Measurements from ENCODE around the gene SLC6A13.
"Not testable (repeated sequence)": the region's sequence is repeated elsewhere in the genome, so short reads cannot be mapped to it uniquely, and the experiment has no call there.

Gene SLC6A13

GRCh38 chr12:195951-196350 lies 66.7 kb downstream of the SLC6A13 start:
- DNase-seq, result no peak

- no peak for DNase-seq
Measured at GRCh38 chr12:195156-195555, 67.5 kb downstream of the SLC6A13 start.

DNA sequence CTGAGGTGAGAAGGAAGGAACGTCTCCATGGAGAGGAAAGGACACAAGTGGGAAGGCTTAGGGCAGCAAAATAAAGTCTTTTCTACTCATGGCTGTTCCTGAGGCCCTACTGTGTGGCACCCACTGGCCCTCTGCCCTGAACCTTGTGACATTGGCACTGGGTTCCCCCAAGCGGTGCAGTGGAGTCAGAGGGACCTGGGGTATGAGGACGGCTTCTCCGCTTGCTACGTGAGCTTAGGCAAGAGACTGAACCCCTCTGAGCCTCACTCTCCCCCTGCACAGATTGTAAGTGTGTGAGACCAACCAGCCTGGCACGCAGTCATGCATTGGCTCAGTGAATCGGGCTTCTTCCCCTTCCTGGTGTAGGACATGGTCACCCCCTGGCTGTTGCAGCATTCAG lies 68.4 kb downstream of the SLC6A13 start:
- DNase-seq, result no peak

- no peak for DNase-seq
Measured at GRCh38 chr12:193261-193660, 69.4 kb downstream of the SLC6A13 start.

DNA sequence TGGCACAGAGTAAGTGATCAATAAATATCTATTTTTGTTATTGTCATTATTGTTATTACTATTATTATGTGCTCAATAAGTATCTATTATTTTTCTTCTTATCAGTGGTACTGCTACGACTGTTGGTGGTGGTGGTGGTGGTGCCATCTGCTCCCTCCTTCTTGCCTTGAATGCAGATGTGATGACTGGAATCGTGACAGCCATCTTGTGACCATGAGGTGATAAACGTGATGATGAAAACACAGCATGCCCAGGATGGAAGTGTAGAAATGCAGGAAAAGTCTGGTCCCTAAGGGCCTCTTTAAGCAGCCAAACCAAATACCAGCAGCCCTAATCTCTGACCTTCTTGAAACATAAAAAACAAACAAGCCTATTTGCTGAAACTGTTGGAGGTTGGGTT lies 71.1 kb downstream of the SLC6A13 start:
- no peak for DNase-seq

- DNase-seq, result no peak
Measured at GRCh38 chr12:190881-191280, 71.8 kb downstream of the SLC6A13 start.

DNA sequence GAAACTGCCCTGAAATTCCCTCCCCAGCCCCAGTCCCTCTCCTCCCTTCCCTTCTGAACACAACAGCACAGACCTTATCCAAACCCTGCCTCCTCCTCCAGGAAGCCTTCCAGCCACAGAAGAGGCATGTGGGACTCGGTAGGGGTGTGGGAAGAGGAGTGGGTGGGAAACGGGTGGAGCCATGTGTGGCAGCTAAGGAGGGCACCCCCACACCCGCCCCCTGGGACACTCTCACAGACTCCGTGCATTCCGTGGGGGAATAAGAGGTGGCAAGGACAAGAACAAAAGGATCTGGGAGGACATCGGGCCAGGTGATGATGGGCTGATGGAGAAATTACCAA lies 73.0 kb downstream of the SLC6A13 start:
- no peak for DNase-seq

DNA sequence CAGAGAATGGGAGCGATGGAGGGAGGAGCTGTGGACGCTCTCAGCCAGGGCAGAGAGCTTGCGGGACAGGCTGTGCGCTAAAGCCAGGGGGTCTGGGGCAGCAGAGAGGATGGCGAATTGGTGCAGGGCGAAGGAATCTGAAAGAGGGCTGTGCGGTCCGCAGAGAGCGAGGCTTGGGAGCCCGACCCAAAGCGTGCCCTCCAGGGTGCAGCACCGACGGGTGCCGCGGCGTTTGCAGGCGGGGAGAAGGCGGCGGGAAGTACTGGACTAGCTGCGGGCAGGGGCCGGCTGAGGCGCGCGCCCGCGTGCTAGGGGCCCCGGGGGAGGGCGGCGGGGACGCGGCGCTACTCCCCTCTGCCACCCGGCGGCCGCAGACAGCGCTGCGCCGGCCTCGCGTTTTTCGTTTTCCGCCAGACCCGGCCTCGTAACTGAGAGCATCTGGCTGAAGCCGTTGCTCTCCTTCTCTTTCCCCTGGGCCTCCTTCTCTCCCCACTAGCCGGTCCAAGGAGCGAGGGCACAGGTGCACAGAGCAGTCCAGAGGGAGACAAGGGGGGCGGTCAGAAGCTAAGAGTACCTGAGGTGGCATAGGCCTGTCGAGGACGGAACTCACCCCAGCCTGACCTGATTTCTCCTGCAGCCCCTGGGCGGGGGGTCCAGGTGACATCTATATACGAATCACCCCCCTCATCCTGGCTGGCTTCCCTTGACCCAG lies 73.6 kb downstream of the SLC6A13 start:
- no peak for DNase-seq

DNA sequence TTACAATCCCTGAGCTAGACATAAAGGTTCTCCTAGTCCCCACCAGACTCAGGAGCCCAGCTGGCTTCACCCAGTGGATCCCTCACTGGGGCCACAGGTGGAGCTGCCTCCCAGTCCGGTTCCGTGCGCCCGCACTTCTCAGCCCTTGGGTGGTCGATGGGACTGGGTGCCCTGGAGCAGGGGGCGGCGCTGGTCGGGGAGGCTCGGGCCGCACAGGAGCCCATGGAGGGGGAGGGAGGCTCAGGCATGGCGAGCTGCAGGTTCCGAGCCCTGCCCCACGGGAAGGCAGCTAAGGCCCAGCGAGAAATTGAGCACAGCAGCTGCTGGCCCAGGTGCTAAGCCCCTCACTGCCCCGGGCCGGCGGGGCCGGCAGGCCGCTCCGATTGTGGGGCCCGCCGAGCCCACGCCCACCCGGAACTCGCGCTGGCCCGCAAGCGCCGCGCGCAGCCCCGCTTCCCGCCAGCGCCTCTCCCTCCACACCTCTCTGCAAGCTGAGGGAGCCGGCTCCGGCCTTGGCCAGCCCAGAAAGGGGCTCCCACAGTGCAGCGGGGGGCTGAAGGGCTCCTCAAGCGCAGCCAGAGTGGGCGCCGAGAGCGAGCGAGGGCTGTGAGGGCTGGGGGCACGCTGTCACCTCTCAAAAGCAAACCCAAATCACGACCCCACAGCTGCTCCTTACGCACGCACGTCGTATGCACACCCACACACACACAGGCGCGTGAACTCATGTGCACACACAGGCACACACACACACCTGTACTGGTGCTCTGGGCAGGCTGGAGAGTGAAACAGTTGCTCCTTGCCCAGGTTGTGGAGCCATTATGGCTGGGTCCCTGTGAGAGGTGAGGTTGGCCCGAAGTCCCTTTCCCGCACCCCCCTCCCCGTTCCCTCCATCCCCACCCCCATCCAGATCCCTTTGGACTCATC lies 74.4 kb downstream of the SLC6A13 start:
- not testable (repeated sequence) for DNase-seq

GRCh38 chr12:186006-186625 lies 76.5 kb downstream of the SLC6A13 start:
- DNase-seq, result no peak

- DNase-seq, result no peak
Measured at GRCh38 chr12:185576-185955, 77.1 kb downstream of the SLC6A13 start.

DNA sequence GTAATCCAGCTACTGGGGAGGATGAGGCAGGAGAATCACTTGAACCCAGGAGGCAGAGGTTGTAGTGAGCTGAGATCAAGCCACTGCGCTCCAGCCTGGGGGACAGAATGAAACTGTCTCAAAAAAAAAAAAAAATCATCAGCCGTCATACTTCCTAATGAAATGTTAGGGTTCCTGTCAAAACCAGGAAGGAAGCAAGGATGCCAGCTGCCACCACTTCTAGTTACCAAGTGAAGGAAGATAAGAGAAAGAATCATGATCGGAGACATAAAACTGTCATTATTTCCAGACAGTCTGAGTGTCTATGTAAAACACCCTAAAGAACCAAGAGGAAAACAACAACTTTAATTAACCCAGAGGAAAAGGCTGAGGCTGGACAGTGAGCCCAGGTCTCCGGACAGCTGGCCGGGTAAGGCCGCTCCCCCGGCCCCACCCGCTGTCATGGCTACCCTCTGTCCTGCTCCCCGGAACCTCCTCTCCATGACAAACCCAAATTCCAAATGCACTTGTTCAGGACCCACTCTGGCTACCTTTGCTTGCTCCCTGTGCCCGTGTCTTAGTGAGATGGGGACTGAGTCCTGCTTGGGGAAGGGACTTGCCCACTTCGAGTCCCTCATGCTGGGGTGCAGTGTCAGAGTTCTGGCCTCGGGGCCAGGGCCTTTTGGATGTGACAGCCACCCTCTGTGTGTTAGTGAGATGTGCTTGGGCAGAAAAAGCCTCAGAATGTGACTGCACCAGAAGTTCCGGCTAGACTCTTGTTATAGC lies 77.6 kb downstream of the SLC6A13 start:
- DNase-seq, result no peak

- DNase-seq, result no peak
Measured at GRCh38 chr12:182381-182892, 80.2 kb downstream of the SLC6A13 start.

DNA sequence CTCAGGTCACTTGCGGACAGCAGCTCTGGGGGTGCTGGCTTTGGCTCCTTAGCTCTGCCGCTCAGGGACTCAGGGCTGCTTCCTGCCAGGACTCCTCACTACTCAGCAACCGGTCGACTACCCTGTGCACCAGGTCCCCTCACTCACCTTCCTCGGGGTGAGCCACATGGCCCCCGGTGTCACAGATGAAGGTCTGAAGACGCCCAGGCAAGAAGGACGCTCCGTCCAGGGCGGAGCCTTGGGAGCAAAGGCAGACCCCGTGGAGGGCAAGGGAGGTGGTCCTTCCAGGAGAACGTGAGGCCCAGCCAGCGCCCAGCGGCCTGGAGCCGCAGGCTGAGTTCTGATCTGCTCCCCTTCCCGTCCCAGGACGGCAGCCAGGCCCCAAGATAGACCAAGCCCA lies 80.7 kb downstream of the SLC6A13 start:
- DNase-seq, result no peak

- no peak for DNase-seq
Measured at GRCh38 chr12:180445-180844, 82.2 kb downstream of the SLC6A13 start.

DNA sequence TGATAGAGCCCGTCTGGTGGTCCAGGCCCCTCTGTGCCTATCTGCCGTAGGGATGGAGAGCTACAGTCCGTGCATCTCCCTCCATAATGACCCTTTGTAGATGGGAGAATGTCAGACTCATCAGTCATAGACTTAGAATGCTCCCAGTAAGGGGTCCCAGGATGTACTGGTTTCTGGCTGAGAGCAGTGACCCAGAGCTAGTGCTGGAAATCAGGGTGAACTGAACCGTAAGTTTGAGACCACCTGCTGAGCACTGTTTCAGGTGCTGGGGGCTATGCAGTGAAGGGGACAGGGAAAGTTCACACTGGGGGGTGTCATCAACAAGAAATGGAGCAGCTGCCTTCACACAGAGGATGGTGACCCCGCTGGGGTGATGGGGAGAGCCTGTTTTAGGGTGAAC lies 82.8 kb downstream of the SLC6A13 start:
- DNase-seq, result no peak

GRCh38 chr12:179131-179884 lies 83.3 kb downstream of the SLC6A13 start:
- no peak for DNase-seq

DNA sequence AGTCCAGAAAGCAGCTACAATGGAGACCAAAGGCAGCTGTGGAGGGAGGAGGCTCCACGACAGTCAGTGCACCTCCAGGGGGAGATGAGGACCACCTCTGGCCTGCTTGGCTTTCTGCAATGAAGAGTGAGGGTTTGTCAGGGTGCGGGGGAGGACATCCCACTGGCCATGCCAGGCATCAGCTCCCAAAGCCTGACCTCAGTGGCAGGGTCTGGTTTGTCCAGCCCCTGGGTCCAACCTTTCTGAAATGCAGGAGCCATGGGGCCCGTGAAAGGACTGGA lies 83.9 kb downstream of the SLC6A13 start:
- DNase-seq, result no peak

DNA sequence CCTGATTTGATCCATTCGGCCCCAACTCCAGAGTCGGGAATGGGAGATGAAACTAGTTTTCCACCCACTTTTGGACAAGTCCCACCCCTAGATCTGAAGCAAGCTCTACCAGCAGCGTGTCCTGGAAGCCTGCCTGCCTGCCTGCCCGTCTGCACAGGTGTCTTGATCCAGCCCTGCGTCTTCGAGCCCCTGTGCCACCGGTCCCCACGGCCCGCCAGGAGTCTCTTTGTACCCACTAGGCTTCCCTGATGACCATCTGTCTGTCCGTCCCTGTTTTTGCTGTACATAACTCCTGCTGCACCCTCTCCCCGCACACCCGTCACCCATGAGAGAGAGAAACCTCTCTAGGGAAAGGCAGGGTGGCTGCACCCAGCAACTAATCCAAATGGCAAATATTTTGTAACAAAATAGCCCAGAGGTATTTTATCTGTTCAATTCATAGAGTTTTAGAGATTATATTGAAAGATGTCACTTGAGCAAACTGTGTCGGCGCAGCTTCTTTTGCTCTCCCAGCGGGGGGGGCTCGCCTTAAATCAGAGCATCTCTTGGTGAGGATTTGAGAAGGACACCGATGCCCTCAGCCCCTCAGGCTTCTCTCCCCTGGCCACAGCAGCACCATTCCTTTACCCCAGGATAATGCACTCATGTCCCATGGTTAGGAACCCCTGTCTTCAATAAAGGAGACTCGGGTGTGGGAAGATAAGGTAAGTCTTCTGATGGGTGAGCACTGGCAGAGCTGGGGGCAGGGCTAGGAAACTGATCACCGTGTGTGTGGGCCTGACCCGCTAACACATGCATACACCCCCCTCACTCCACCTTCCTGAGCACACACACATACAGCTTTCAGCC lies 84.4 kb downstream of the SLC6A13 start:
- DNase-seq, result no peak

DNA sequence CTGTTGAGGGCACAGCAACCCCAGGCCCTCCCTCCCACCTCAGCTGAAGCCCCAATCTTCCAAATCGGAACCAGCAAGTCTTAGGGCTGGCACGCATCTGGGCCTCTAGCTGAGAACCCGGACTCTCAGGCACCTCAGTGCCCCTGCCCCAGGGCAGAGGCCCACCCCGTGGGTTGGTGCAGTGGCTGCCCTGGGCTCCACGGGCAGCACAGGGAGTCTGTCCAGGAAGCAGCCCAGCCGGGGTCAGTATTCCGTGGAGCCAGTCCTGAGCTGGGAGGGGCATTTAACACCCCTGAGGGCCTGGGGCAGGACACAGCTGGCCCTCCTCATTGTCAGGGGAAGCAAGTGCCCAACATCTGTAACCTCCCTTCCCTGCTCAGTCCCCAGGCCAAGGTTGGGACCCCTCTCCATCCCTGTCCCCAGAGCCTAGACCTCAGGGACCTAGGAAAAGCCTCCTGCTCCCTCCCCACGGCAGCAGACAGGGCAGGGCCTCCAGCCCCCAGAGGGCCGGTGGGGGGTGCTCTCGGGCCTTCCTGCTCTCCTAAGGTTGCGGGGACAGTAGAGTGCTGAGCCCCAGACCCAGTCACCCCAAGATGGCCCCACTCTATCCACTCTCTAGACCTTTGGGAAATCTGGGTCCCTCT lies 85.2 kb downstream of the SLC6A13 start:
- no peak for DNase-seq
